CD8-positive, alpha-beta memory T cell (primary cell): ENCODE results near the gene RARB. TPM values are rescaled to one million over a fixed set of nuclear protein-coding genes. Genes with fewer than 3 reads are reported as not detected.

ENCODE experiments used
- CTCF ChIA-PET: fragments of 350-600 bp; sonication (Branson Sonifier 250); formaldehyde crosslinking; loops from one replicate; lab custom pipeline; 2021; ENCODE audit warnings: antibody characterized with exemption; lab: Charles Lee
- POLR2A ChIA-PET: fragments of 350-600 bp; sonication (Branson Sonifier 250); formaldehyde crosslinking; loops from one replicate; lab custom pipeline; 2021; ENCODE audit warnings: antibody characterized with exemption; lab: Charles Lee
- DNase-seq, 5 donors: peaks; one replicate each; pipeline versions ENCODE4 v3.0.0 to v3.0.0-alpha.2; 2020 to 2022; ENCODE audit warnings: mixed read lengths in 1 of 5
- H3K27ac ChIP-seq: one replicate; pipeline ENCODE4 v1.7.0; 2013; ENCODE audit warnings: low read depth, mild to moderate bottlenecking, low read length, moderate library complexity
- H3K27me3 ChIP-seq: 2 replicates; pipeline ENCODE4 v1.7.0; 2013; ENCODE audit warnings: low read length, mild to moderate bottlenecking; ENCODE audit not compliant: insufficient read depth, poor library complexity, severe bottlenecking
- H3K36me3 ChIP-seq: 2 replicates; pipeline ENCODE4 v1.7.0; 2013; ENCODE audit warnings: mild to moderate bottlenecking, low read length, moderate library complexity; ENCODE audit not compliant: insufficient read depth
- H3K4me1 ChIP-seq: 2 replicates; pipeline ENCODE4 v1.7.0; 2013; ENCODE audit warnings: mild to moderate bottlenecking, low read length, moderate library complexity; ENCODE audit not compliant: insufficient read depth
- H3K4me3 ChIP-seq: 2 replicates; pipeline ENCODE4 v1.7.0; 2013; ENCODE audit warnings: mild to moderate bottlenecking, low read length
- H3K9me3 ChIP-seq: 2 replicates; pipeline ENCODE4 v1.7.0; 2013; ENCODE audit warnings: mild to moderate bottlenecking, low read length
- H3K27ac Mint-ChIP-seq, 8 donors: one replicate each; pipeline ENCODE4 v1.8.0; 2020 to 2021; ENCODE audit warnings: mixed read lengths in 8 of 8, mild to moderate bottlenecking in 6 of 8, inconsistent platforms in 3 of 8, moderate library complexity in 3 of 8
- H3K27me3 Mint-ChIP-seq, 2 donors: one replicate each; pipeline ENCODE4 v1.8.0; 2020 to 2021; ENCODE audit warnings: mixed read lengths in 2 of 2, mild to moderate bottlenecking in 1 of 2, moderate library complexity in 1 of 2
- H3K36me3 Mint-ChIP-seq, 3 donors: one replicate each; pipeline ENCODE4 v1.8.0; 2020 to 2021; ENCODE audit warnings: mixed read lengths in 3 of 3, inconsistent platforms in 1 of 3, mild to moderate bottlenecking in 1 of 3
- H3K4me1 Mint-ChIP-seq, 3 donors: one replicate each; pipeline ENCODE4 v1.8.0; 2020 to 2021; ENCODE audit warnings: mixed read lengths in 3 of 3, inconsistent platforms in 1 of 3, mild to moderate bottlenecking in 1 of 3
- H3K4me3 Mint-ChIP-seq, 7 donors: one replicate each; pipeline ENCODE4 v1.8.0; 2020 to 2021; ENCODE audit warnings: mixed read lengths in 7 of 7, mild to moderate bottlenecking in 6 of 7, moderate library complexity in 4 of 7, inconsistent platforms in 2 of 7
- H3K9me3 Mint-ChIP-seq, 5 donors: one replicate each; pipeline ENCODE4 v1.8.0; 2020 to 2022; ENCODE audit warnings: mixed read lengths in 5 of 5, mild to moderate bottlenecking in 3 of 5, moderate library complexity in 2 of 5, inconsistent platforms in 1 of 5
- polyA plus RNA-seq: library from polyadenylated mRNA; unstranded; fragments of 300-500 nt; fragmentation: Illumina TruSeq; gene quantifications from one replicate; pipeline ENCODE4 v1.2.3, GENCODE V29; 2021
- total RNA-seq, 2 experiments: library from RNA; stranded (reverse); gene quantifications; one replicate each; pipeline ENCODE4 v1.2.3, GENCODE V29; 2021

The RARB gene
- total and polyA plus RNA-seq, 3 experiments from 2014 or later, result not detected

DNA sequence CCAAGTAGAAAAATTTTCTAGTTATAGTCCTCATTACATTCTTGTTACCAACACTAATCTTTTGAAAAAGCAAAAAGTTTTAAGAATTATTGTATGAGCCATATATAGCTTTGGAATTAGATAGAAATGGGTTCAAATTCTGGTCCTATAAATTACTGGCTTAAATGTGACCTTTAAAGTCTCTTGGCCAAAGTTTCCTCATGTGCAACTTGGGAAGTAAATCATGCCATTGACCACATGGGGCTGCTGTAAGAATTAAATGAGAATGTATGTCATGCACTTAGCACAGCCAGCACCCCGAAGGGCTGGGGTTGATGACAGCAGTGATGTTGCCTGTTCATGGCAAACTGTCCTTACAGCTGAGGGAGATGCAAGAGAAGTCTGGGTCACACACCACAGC, 128.4 kb downstream of the RARB start:
- H3K4me3 ChIP-seq, result no peak overlapping the region
- H3K27me3 ChIP-seq, result no peaks in the 10 kb centered on the region
- Mint-ChIP-seq H3K36me3 (no peaks in the 10 kb centered on the region), H3K27ac (no peak overlapping the region), H3K4me1 (no peaks in the 10 kb centered on the region), H3K27me3 (peaks cover 2 to 9% of the 10 kb centered on the region in 2 donors), H3K4me3 (no peak overlapping the region), H3K9me3 (no peaks in the 10 kb centered on the region)
- DNase-seq, result no peak
- H3K27ac ChIP-seq, result no peak overlapping the region
- no peaks in the 10 kb centered on the region for H3K9me3 ChIP-seq
- ChIA-PET CTCF (no interaction called here), POLR2A (no interaction called here)
- no peaks in the 10 kb centered on the region for H3K4me1 ChIP-seq
- no peaks in the 10 kb centered on the region for H3K36me3 ChIP-seq

DNA sequence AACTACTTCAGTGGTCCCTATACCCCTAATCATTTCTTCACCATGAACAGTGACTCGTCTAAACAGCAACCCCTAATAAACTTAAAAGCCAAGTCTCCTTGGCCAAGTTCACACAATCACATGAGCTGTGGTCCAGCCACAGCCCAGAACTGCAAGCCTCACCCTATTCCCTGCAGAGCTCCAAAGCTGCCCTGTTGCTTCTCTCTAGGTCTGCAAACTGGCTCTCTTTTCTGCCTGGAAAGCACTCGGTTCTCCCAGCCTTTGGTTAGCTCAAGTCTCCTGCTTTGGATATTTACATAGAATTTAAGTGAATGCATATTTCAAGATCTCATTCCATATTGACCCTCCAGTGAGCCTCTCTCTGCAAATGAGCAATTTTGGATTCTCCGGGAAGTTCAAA, 129.6 kb downstream of the RARB start:
- Mint-ChIP-seq H3K27me3 (peaks cover 2 to 13% of the 10 kb centered on the region in 2 donors), H3K27ac (no peak overlapping the region), H3K4me3 (no peak overlapping the region), H3K4me1 (no peaks in the 10 kb centered on the region), H3K36me3 (no peaks in the 10 kb centered on the region), H3K9me3 (no peaks in the 10 kb centered on the region)
- DNase-seq, result no peak
- no peaks in the 10 kb centered on the region for H3K27me3 ChIP-seq
- CTCF ChIA-PET, result no interaction called here
- POLR2A ChIA-PET, result no interaction called here
- H3K4me3 ChIP-seq, result no peak overlapping the region
- no peaks in the 10 kb centered on the region for H3K4me1 ChIP-seq
- no peaks in the 10 kb centered on the region for H3K36me3 ChIP-seq
- H3K27ac ChIP-seq, result no peak overlapping the region
- no peaks in the 10 kb centered on the region for H3K9me3 ChIP-seq

DNA sequence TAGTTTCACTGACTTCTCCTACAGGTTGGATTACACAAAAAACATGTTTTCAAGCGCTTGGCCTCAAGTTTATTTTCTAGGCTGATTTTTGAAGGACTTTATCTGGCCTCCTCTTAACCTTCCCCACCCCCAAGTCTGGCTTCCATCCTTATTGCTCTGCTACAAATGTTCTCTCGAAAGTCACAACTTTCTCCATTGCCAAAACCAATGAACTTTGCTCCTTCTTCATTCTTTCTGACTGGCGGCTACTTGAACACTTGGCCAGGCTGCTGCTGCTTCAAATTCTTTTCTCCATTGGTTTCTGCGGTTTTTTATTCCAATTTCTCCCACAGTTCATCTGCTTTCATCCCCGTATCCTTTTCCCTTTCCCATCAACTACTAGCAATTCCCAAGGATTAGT, 130.1 kb downstream of the RARB start:
- ChIA-PET POLR2A (no interaction called here), CTCF (no interaction called here)
- Mint-ChIP-seq H3K27me3 (peaks cover 2 to 13% of the 10 kb centered on the region in 2 donors), H3K9me3 (no peaks in the 10 kb centered on the region), H3K27ac (no peak overlapping the region), H3K4me1 (no peaks in the 10 kb centered on the region), H3K4me3 (no peak overlapping the region), H3K36me3 (no peaks in the 10 kb centered on the region)
- H3K27ac ChIP-seq, result no peak overlapping the region
- DNase-seq, result no peak
- H3K27me3 ChIP-seq, result no peaks in the 10 kb centered on the region
- H3K4me3 ChIP-seq, result no peak overlapping the region
- no peaks in the 10 kb centered on the region for H3K9me3 ChIP-seq
- H3K36me3 ChIP-seq, result no peaks in the 10 kb centered on the region
- no peaks in the 10 kb centered on the region for H3K4me1 ChIP-seq

DNA sequence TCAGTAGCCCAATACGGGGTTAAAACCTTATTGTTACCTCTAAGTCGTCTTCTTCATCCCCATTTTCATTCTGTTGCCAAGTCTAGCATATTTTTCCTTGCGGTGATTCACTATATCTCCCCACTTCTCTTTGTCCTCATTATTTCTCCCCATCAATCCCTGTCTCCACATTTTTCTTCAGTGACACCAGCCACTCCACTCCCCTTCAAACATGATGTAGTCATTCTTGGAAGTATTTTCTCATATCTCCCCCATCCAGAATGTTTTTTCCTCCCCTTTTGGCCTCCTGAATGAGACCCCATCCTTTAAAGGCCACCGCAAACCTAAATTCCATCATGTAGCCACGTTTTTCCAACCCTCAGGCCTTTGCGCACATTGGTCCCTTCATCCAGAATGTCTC, 130.7 kb downstream of the RARB start:
- H3K4me1 ChIP-seq, result no peaks in the 10 kb centered on the region
- POLR2A ChIA-PET, result no interaction called here
- no peak overlapping the region for H3K27ac ChIP-seq
- no peaks in the 10 kb centered on the region for H3K36me3 Mint-ChIP-seq
- no peaks in the 10 kb centered on the region for H3K27me3 ChIP-seq
- no peak for DNase-seq
- no peaks in the 10 kb centered on the region for H3K36me3 ChIP-seq
- no peaks in the 10 kb centered on the region for H3K4me1 Mint-ChIP-seq
- no peaks in the 10 kb centered on the region for H3K9me3 Mint-ChIP-seq
- CTCF ChIA-PET, result no interaction called here
- H3K9me3 ChIP-seq, result no peaks in the 10 kb centered on the region
- no peak overlapping the region for H3K4me3 ChIP-seq
- no peak overlapping the region for H3K4me3 Mint-ChIP-seq
- no peak overlapping the region for H3K27ac Mint-ChIP-seq
- peaks cover 2 to 11% of the 10 kb centered on the region in 2 donors for H3K27me3 Mint-ChIP-seq

DNA sequence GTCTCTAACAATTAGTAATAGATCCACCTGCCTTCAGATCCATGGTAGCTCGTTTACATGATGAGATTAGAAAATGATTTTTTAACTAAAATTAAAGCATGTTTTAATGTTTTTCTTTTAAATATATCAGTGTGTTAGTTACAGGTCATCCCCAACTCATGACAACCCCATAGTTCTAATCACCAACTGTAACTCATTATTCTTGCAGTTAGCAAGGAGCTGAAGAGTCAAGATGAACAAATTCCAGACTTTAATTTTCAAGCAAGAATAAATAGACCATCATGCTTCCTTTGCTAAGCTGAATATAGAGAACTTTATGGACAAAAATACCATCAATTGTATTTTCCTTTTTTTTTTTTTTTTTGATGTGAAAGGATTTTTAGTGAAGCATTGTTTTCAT, 135.5 kb downstream of the RARB start:
- Mint-ChIP-seq H3K27ac (no peak overlapping the region), H3K9me3 (no peaks in the 10 kb centered on the region), H3K4me1 (no peaks in the 10 kb centered on the region), H3K4me3 (no peak overlapping the region), H3K27me3 (peaks cover 5 to 16% of the 10 kb centered on the region in 2 donors), H3K36me3 (no peaks in the 10 kb centered on the region)
- POLR2A ChIA-PET, result no interaction called here
- Histone ChIP-seq H3K27ac (no peak overlapping the region), H3K36me3 (no peaks in the 10 kb centered on the region), H3K9me3 (no peaks in the 10 kb centered on the region), H3K4me3 (no peak overlapping the region), H3K4me1 (no peaks in the 10 kb centered on the region), H3K27me3 (no peaks in the 10 kb centered on the region)
- DNase-seq, result no peak
- CTCF ChIA-PET, result no interaction called here

DNA sequence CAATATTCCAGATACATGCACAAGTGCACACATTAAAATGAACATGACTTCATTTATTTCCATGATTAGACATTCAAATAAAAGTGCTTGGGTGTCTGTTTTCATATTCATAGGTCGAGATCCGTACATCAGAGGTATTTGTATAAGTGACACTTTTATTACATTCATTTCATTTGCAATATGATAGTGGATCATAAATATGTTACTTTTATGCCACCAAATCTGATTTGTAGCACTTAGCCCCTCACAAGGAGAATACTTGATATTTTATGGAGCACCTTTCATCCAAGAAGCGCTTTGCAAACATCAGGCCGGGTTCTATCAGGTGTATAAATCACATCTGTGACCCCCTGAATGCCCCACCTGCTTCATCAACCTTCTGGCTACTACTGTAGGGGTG, 136.0 kb downstream of the RARB start:
- Histone ChIP-seq H3K4me3 (no peak overlapping the region), H3K27ac (no peak overlapping the region), H3K9me3 (no peaks in the 10 kb centered on the region), H3K27me3 (no peaks in the 10 kb centered on the region), H3K4me1 (no peaks in the 10 kb centered on the region), H3K36me3 (no peaks in the 10 kb centered on the region)
- H3K27me3 Mint-ChIP-seq, result peaks cover 5 to 16% of the 10 kb centered on the region in 2 donors
- ChIA-PET CTCF (no interaction called here), POLR2A (no interaction called here)
- DNase-seq, result no peak
- no peaks in the 10 kb centered on the region for H3K36me3 Mint-ChIP-seq
- H3K9me3 Mint-ChIP-seq, result no peaks in the 10 kb centered on the region
- no peak overlapping the region for H3K4me3 Mint-ChIP-seq
- H3K27ac Mint-ChIP-seq, result no peak overlapping the region
- H3K4me1 Mint-ChIP-seq, result no peaks in the 10 kb centered on the region

DNA sequence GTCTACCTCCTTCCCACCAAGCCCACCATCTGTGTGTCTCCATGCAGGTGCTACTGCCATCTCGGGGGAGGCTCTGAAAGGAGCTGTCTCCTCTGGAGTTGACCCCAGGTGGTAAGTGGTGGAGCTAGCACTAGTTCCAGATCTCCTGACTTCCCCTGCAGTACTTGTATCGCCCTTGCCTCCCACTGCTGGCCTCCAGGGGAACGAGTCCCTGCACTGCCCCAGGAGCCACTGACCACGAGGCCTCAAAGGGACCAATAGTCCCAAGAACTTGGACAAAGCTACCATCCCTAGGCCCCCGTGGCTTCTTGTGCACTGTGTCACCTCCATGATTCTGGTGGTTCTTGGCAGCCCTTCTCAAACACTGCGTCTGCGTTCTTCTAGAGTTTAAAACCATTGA, 137.7 kb downstream of the RARB start:
- no peaks in the 10 kb centered on the region for H3K36me3 ChIP-seq
- H3K4me3 Mint-ChIP-seq, result no peak overlapping the region
- H3K4me3 ChIP-seq, result no peak overlapping the region
- POLR2A ChIA-PET, result no interaction called here
- CTCF ChIA-PET, result no interaction called here
- H3K36me3 Mint-ChIP-seq, result no peaks in the 10 kb centered on the region
- no peaks in the 10 kb centered on the region for H3K4me1 ChIP-seq
- no peaks in the 10 kb centered on the region for H3K4me1 Mint-ChIP-seq
- H3K27me3 ChIP-seq, result no peaks in the 10 kb centered on the region
- H3K27me3 Mint-ChIP-seq, result peaks cover 8 to 16% of the 10 kb centered on the region in 2 donors
- H3K27ac Mint-ChIP-seq, result no peak overlapping the region
- no peaks in the 10 kb centered on the region for H3K9me3 Mint-ChIP-seq
- H3K27ac ChIP-seq, result no peak overlapping the region
- no peaks in the 10 kb centered on the region for H3K9me3 ChIP-seq
- no peak for DNase-seq

DNA sequence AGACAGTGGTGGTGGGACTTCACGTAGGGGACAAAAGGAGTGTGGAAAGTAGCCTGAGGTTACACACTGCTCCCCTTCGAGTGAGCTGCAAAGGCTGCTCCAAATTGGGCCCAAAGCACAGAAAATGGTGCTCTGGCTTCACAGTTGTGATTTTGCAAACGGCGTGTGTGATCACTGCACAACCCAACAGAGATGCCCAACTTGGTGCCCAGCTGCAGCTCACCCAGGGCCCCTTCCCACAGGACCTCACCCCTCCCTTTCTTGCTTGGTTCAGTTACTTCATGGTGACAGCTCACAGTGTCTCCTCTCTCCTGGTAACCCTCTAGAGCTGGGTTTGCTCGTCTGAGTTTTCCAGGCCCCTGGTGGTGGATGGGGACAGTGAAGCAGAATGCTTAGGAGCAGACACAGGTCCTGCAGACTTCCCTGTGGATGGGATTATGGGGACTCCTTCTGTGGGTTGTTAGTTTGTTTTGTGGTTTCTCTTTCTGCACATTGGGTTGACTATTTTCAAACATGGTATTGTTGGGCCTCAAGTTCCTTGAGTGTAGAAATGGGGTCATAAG, 138.4 kb downstream of the RARB start:
- no peaks in the 10 kb centered on the region for H3K4me1 ChIP-seq
- no peak overlapping the region for H3K27ac Mint-ChIP-seq
- peaks cover 9 to 12% of the 10 kb centered on the region in 2 donors for H3K27me3 Mint-ChIP-seq
- H3K9me3 Mint-ChIP-seq, result no peaks in the 10 kb centered on the region
- no peaks in the 10 kb centered on the region for H3K36me3 Mint-ChIP-seq
- H3K36me3 ChIP-seq, result no peaks in the 10 kb centered on the region
- H3K4me1 Mint-ChIP-seq, result no peaks in the 10 kb centered on the region
- CTCF ChIA-PET, result no interaction called here
- POLR2A ChIA-PET, result no interaction called here
- no peak overlapping the region for H3K4me3 ChIP-seq
- no peak overlapping the region for H3K4me3 Mint-ChIP-seq
- no peak overlapping the region for H3K27ac ChIP-seq
- no peaks in the 10 kb centered on the region for H3K27me3 ChIP-seq
- H3K9me3 ChIP-seq, result no peaks in the 10 kb centered on the region
- no peak for DNase-seq

DNA sequence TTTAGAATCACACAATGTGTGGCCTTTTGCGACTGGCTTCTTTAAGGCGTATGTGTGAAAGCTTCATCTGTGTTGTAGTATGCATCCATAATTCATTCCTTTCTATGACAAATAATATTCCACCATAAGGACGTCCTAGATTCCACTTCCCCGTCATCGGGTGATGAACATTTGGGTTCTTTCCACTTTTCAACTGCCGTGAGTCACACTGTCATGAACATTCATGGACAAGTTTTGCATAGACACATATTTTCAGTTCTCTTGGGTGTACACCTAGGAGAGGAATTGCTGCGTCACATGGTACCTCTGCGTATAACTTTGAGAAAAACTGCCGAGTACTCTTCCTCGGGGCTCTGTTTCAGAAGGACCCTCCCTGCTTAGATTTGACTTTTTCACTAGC, 139.3 kb downstream of the RARB start:
- ChIA-PET CTCF (no interaction called here), POLR2A (no interaction called here)
- Mint-ChIP-seq H3K27ac (peak overlapping the region in 1 of 8 donors; percentile 69), H3K27me3 (peaks cover 9% of the 10 kb centered on the region in 2 donors), H3K9me3 (no peaks in the 10 kb centered on the region), H3K4me1 (no peaks in the 10 kb centered on the region), H3K4me3 (no peak overlapping the region), H3K36me3 (no peaks in the 10 kb centered on the region)
- no peak for DNase-seq
- Histone ChIP-seq H3K4me1 (no peaks in the 10 kb centered on the region), H3K4me3 (no peak overlapping the region), H3K9me3 (no peaks in the 10 kb centered on the region), H3K27me3 (no peaks in the 10 kb centered on the region), H3K27ac (no peak overlapping the region), H3K36me3 (no peaks in the 10 kb centered on the region)
